HG03159 (cell line): ENCODE results near the gene LHX6.

Experiments
- ATAC-seq: cut with Tn5 transposase; IDR thresholded peaks from one replicate; pipeline ENCODE4 v1.9.1; 2021; ENCODE audit warnings: mild to moderate bottlenecking, moderate library complexity; ENCODE audit not compliant: unreplicated experiment

LHX6 gene

GRCh38 chr9:122236681-122237080, 7.9 kb upstream of the LHX6 start:
- no peak for ATAC-seq

GRCh38 chr9:122234022-122234748, 5.4 kb upstream of the LHX6 start:
- no peak for ATAC-seq

- no peak for ATAC-seq
Observed at GRCh38 chr9:122232796-122233306, 4.1 kb upstream of the LHX6 start.

- ATAC-seq = no peak
Observed at GRCh38 chr9:122229485-122229837, 704 bp upstream of the LHX6 start.

- ATAC-seq = no peak
Observed at GRCh38 chr9:122228191-122228567, 578 bp downstream of the LHX6 start.

- no peak for ATAC-seq
Observed at GRCh38 chr9:122227575-122227900, 1.2 kb downstream of the LHX6 start.

GRCh38 chr9:122226758-122227574, 1.8 kb downstream of the LHX6 start:
- ATAC-seq = no peak

- no peak for ATAC-seq
Observed at GRCh38 chr9:122226142-122226757, 2.5 kb downstream of the LHX6 start.

GRCh38 chr9:122225312-122226141, 3.2 kb downstream of the LHX6 start:
- no peak for ATAC-seq

GRCh38 chr9:122223435-122223834, 5.3 kb downstream of the LHX6 start:
- no peak for ATAC-seq

- no peak for ATAC-seq
Observed at GRCh38 chr9:122222791-122223190, 6.0 kb downstream of the LHX6 start.

- no peak for ATAC-seq
Observed at GRCh38 chr9:122221183-122221811, 7.5 kb downstream of the LHX6 start.

- no peak for ATAC-seq
Observed at GRCh38 chr9:122220673-122221182, 8.0 kb downstream of the LHX6 start.

GRCh38 chr9:122219856-122220672, 8.7 kb downstream of the LHX6 start:
- ATAC-seq = no peak

- no peak for ATAC-seq
Observed at GRCh38 chr9:122218935-122219855, 9.6 kb downstream of the LHX6 start.

- ATAC-seq = no peak
Observed at GRCh38 chr9:122218071-122218934, 10.5 kb downstream of the LHX6 start.

GRCh38 chr9:122217640-122218039, 11.1 kb downstream of the LHX6 start:
- ATAC-seq = no peak
